H1 (cell line): ENCODE measurements around the gene CADPS. TPM values are rescaled to one million over a fixed set of nuclear protein-coding genes. Genes with fewer than 3 reads are reported as not detected.
A peak's percentile ranks its signal among the peaks of the same experiment; 100 is the strongest.

Source experiments
- EP300 ChIP-seq, 2 experiments: IDR thresholded peaks; 1 replicate in 1 of 2; 2 replicates in 1 of 2; pipeline ENCODE4 v1.6.1; 2011 to 2012; ENCODE audit warnings: low read depth in 2 of 2, low read length in 2 of 2, mild to moderate bottlenecking in 2 of 2, borderline replicate concordance in 1 of 2, inconsistent platforms in 1 of 2, moderate library complexity in 1 of 2
- GTF2F1 ChIP-seq: IDR thresholded peaks from 2 replicates; pipeline ENCODE4 v1.6.1; 2012; ENCODE audit warnings: low read depth, low read length, improper control_type of control experiment, borderline replicate concordance
- HDAC2 ChIP-seq, 2 experiments: fragments of 300-600 bp in 1 of 2; sonication (generic) in 1 of 2; IDR thresholded peaks; 2 replicates each; pipeline ENCODE4 v1.6.1; 2011 to 2012; ENCODE audit warnings: low read depth in 2 of 2, low read length in 2 of 2, mild to moderate bottlenecking in 2 of 2, moderate library complexity in 2 of 2, borderline replicate concordance in 1 of 2, inconsistent platforms in 1 of 2
- KDM1A ChIP-seq: fragments of 200-600, 300-600 bp; sonication (generic); IDR thresholded peaks from 2 replicates; pipeline ENCODE4 v1.7.1; 2016; ENCODE audit warnings: mild to moderate bottlenecking, low read length, borderline replicate concordance
- POU5F1 ChIP-seq: IDR thresholded peaks from 2 replicates; pipeline ENCODE4 v1.6.1; 2011; ENCODE audit warnings: low read depth, mild to moderate bottlenecking, low read length, moderate library complexity
- RAD21 ChIP-seq, 2 experiments: IDR thresholded peaks in 1 of 2; conservative IDR thresholded peaks in 1 of 2; 2 replicates each; pipeline ENCODE4 v1.6.1; 2011; ENCODE audit warnings: low read depth in 2 of 2, low read length in 2 of 2, improper control_type of control experiment in 1 of 2, inconsistent platforms in 1 of 2, mild to moderate bottlenecking in 1 of 2, moderate library complexity in 1 of 2
- RXRA ChIP-seq: IDR thresholded peaks from 2 replicates; pipeline ENCODE4 v1.6.1; 2011; ENCODE audit warnings: low read depth, mild to moderate bottlenecking, low read length, moderate library complexity; ENCODE audit not compliant: insufficient read depth
- SIRT6 ChIP-seq: IDR thresholded peaks from one replicate; pipeline ENCODE4 v1.7.1; 2012; ENCODE audit warnings: low read length, inconsistent platforms
- SP1 ChIP-seq: IDR thresholded peaks from 2 replicates; pipeline ENCODE4 v1.6.1; 2011; ENCODE audit warnings: low read depth, low read length
- SRF ChIP-seq: IDR thresholded peaks from 2 replicates; pipeline ENCODE4 v1.6.1; 2011; ENCODE audit warnings: mild to moderate bottlenecking, low read depth, low read length, moderate library complexity
- TAF1 ChIP-seq: IDR thresholded peaks from 2 replicates; pipeline ENCODE4 v1.6.1; 2011; ENCODE audit warnings: mild to moderate bottlenecking, low read depth, low read length
- polyA plus RNA-seq, 7 experiments: library from polyadenylated mRNA; depleted of rRNA in 3 of 7; stranded (reverse) in 5 of 7; unstranded in 2 of 7; fragments of >200 nt in 5 of 7; fragments of 200-250 nt in 2 of 7; gene quantifications; 1 replicate in 5 of 7; 2 replicates in 1 of 7; 4 replicates in 1 of 7; pipeline versions ENCODE4 v1.2.1 to v1.2.3, GENCODE V29; 2011 to 2013; ENCODE audit warnings: missing spikeins in 2 of 7, mixed read lengths in 2 of 7
- total RNA-seq: library from RNA; stranded (reverse); fragmentation: NEBNext Ultra II Directional; extraction: Animal tissue kit (Norgen Biotek cat#: 25700); gene quantifications from 2 replicates; pipeline ENCODE4 v1.2.1, GENCODE V29; 2021

The CADPS gene
- total and polyA plus RNA-seq, 2 of the 8 experiments (the other 6 are each of a cell fraction or from before 2014, with no cell fraction given) = 7.1 to 10.2 TPM

- TF ChIP-seq RXRA (no peak), TAF1 (no peak), SP1 (peak; percentile 56; the same call in 1 of the 2 replicates), SRF (no peak), POU5F1 (peak; percentile 92), SIRT6 (no peak), GTF2F1 (no peak), EP300 (IDR thresholded peaks at IDR 0.05; ENCODE audit: borderline replicate concordance in 1 of 2, low read depth in 2 of 2, low read length in 2 of 2) (no peak), HDAC2 (IDR thresholded peaks at IDR 0.05; ENCODE audit: borderline replicate concordance in 1 of 2, low read depth in 2 of 2, low read length in 2 of 2) (no peak), KDM1A (no peak), RAD21 (IDR thresholded peaks at IDR 0.05 in 1 of 2, conservative IDR thresholded peaks at IDR 0.05 in 1 of 2; ENCODE audit: low read depth in 2 of 2, low read length in 2 of 2) (no peak)
Measured at GRCh38 chr3:62439176-62439813, 435.9 kb downstream of the CADPS start (continued).
